ENCODE data around the gene TTI1. TPM values are rescaled to one million over a fixed set of nuclear protein-coding genes. Genes with fewer than 3 reads are reported as not detected.

TTI1 gene
- polyA plus RNA-seq, 3 donors = 6.4 to 9.1 (median 8.8) TPM

DNA sequence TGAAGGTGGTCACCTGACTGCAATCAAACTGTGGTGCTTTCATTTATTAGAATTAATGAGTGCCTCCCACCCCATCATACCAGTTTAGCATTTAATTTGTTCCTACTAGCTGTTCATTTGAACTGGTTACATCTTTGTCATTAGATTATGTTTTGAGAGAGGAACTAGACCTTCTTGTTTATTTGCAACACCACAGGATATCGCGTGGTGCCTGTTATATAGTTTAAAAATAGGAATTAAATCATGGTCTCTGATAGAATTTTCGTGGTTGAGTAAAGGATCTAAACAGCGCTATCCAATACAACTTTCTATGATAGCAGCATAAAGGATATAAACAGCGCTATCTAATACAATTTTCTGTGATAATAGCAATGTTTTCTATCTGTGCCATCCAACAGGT is 3.1 kb upstream of the TTI1 start:
- no peaks in the 10 kb centered on the region for H3K9me3 ChIP-seq (replicated peaks in 1 of 2; ENCODE audit: control insufficient read depth in 1 of 2, insufficient read depth in 1 of 2, low read length in 2 of 2)
- no peak overlapping the region for H3K4me2 ChIP-seq (replicated peaks; ENCODE audit: extremely low read depth, low read length, poor library complexity, severe bottlenecking)
- H3K27ac Mint-ChIP-seq = peak overlapping the region in 2 of 7 donors; percentile 12 to 37
- intact Hi-C loops (cut with micrococcal nuclease) = loop anchor here in 1 of 2 donors (10.0 kb wide), 1 partner anchor 398 kb away; the partner anchor contains the start of gene SNHG17
- H3K79me2 ChIP-seq (ENCODE audit: insufficient read depth, low read length) = peaks cover 98% of the 10 kb centered on the region
- peaks cover 30 to 41% of the 10 kb centered on the region in 2 donors for H3K4me1 ChIP-seq (ENCODE audit: control insufficient read depth in 1 of 2, insufficient read depth in 2 of 2, low read length in 2 of 2)
- no peak overlapping the region for H3K4me3 Mint-ChIP-seq
- H3K4me3 ChIP-seq (replicated peaks in 1 of 3; ENCODE audit: low read depth in 2 of 3, low read length in 3 of 3) = no peak overlapping the region
- H3K4me1 Mint-ChIP-seq = peaks cover 37% of the 10 kb centered on the region
- H3K27me3 ChIP-seq (ENCODE audit: control insufficient read depth in 2 of 2, insufficient read depth in 2 of 2, low read length in 2 of 2) = no peaks in the 10 kb centered on the region
- TF ChIP-seq, protein P1, sequence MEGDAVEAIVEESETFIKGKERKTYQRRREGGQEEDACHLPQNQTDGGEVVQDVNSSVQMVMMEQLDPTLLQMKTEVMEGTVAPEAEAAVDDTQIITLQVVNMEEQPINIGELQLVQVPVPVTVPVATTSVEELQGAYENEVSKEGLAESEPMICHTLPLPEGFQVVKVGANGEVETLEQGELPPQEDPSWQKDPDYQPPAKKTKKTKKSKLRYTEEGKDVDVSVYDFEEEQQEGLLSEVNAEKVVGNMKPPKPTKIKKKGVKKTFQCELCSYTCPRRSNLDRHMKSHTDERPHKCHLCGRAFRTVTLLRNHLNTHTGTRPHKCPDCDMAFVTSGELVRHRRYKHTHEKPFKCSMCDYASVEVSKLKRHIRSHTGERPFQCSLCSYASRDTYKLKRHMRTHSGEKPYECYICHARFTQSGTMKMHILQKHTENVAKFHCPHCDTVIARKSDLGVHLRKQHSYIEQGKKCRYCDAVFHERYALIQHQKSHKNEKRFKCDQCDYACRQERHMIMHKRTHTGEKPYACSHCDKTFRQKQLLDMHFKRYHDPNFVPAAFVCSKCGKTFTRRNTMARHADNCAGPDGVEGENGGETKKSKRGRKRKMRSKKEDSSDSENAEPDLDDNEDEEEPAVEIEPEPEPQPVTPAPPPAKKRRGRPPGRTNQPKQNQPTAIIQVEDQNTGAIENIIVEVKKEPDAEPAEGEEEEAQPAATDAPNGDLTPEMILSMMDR (IDR thresholded peaks at IDR 0.05) = no peak
- H2AFZ ChIP-seq (ENCODE audit: insufficient read depth, low read depth, low read length, poor library complexity, severe bottlenecking) = no peak overlapping the region
- H3K27ac ChIP-seq (ENCODE audit: low read depth in 1 of 2, low read length in 2 of 2) = peak overlapping the region in 1 of 2 donors; percentile 49
- H4K20me1 ChIP-seq (ENCODE audit: insufficient read depth, low read length) = peaks cover 18% of the 10 kb centered on the region
- peaks cover 29 to 32% of the 10 kb centered on the region in 2 donors for H3K36me3 Mint-ChIP-seq
- H3K27me3 Mint-ChIP-seq (ENCODE audit: low read depth in 3 of 3) = peaks cover 0 to 1% (median 0%) of the 10 kb centered on the region in 3 donors
- no CpG with 5 or more reads among the region's 5 CpGs for WGBS (ENCODE audit: insufficient coverage)
- no peak overlapping the region for H3K9ac ChIP-seq (ENCODE audit: insufficient read depth, low read length, poor library complexity, severe bottlenecking)
- H3K9me3 Mint-ChIP-seq = no peaks in the 10 kb centered on the region
- H3K36me3 ChIP-seq (replicated peaks in 1 of 2; ENCODE audit: control insufficient read depth in 1 of 2, insufficient read depth in 2 of 2, low read length in 2 of 2) = peaks cover 16 to 45% of the 10 kb centered on the region in 2 donors
- no peak for DNase-seq

DNA sequence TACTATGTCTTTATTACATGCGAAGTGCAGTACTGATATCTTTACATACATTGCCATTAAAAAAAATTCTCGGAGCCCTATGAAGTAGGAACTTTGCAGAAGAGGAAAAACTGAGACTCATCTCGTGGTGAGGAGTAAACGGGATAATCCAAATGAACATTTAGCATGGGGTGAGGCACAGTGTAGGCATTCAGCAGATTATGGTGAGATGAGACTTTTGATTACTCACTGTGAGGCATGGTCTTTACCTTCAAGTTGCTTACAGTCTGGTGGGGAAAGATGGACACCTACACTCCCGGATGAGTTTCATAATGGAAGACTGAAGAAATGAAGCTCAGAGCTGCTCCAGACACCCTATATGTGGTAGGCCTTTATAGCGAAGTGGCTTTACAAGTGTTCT is 1.7 kb upstream of the TTI1 start:
- Mint-ChIP-seq H3K9me3 (no peaks in the 10 kb centered on the region), H3K27ac (peak overlapping the region in 4 of 7 donors; percentile 19 to 100 (median 100)), H3K4me3 (no peak overlapping the region), H3K27me3 (ENCODE audit: low read depth in 3 of 3) (peaks cover 0 to 1% (median 0%) of the 10 kb centered on the region in 3 donors), H3K4me1 (peaks cover 47% of the 10 kb centered on the region), H3K36me3 (peaks cover 18 to 23% of the 10 kb centered on the region in 2 donors)
- peak overlapping the region in 1 of 3 experiments; percentile 93 for H3K4me3 ChIP-seq (replicated peaks in 1 of 3; ENCODE audit: low read depth in 2 of 3, low read length in 3 of 3)
- H3K27ac ChIP-seq (ENCODE audit: low read depth in 1 of 2, low read length in 2 of 2) = peak overlapping the region in 1 of 2 donors; percentile 99
- WGBS (ENCODE audit: insufficient coverage) = 90% methylated on average over 2 of the region's 6 CpGs
- DNase-seq = no peak
- H4K20me1 ChIP-seq (ENCODE audit: insufficient read depth, low read length) = peaks cover 6% of the 10 kb centered on the region
- H3K79me2 ChIP-seq (ENCODE audit: insufficient read depth, low read length) = peaks cover 98% of the 10 kb centered on the region
- H3K4me1 ChIP-seq (ENCODE audit: control insufficient read depth in 1 of 2, insufficient read depth in 2 of 2, low read length in 2 of 2) = peaks cover 30 to 41% of the 10 kb centered on the region in 2 donors
- no peak overlapping the region for H2AFZ ChIP-seq (ENCODE audit: insufficient read depth, low read depth, low read length, poor library complexity, severe bottlenecking)
- H3K27me3 ChIP-seq (ENCODE audit: control insufficient read depth in 2 of 2, insufficient read depth in 2 of 2, low read length in 2 of 2) = no peaks in the 10 kb centered on the region
- peak overlapping the region; percentile 86 for H3K4me2 ChIP-seq (replicated peaks; ENCODE audit: extremely low read depth, low read length, poor library complexity, severe bottlenecking)
- intact Hi-C loops (cut with micrococcal nuclease) = loop anchor here (5.0 to 10.0 kb wide), 2 partner anchors 400 to 412 kb away; partner anchors contain the start of gene SNHG17 (in 1 of the 2)
- TF ChIP-seq, protein P1 (IDR thresholded peaks at IDR 0.05) = no peak
- H3K9me3 ChIP-seq (replicated peaks in 1 of 2; ENCODE audit: control insufficient read depth in 1 of 2, insufficient read depth in 1 of 2, low read length in 2 of 2) = no peaks in the 10 kb centered on the region
- H3K36me3 ChIP-seq (replicated peaks in 1 of 2; ENCODE audit: control insufficient read depth in 1 of 2, insufficient read depth in 2 of 2, low read length in 2 of 2) = peaks cover 5 to 31% of the 10 kb centered on the region in 2 donors
- no peak overlapping the region for H3K9ac ChIP-seq (ENCODE audit: insufficient read depth, low read length, poor library complexity, severe bottlenecking)
